Adrenal gland (tissue), 5 donors: ENCODE data around the gene CXCL5.

Source experiments
- POLR2A ChIP-seq, 2 donors: fragments of 450-650 bp; IDR thresholded peaks; one replicate each; pipeline ENCODE4 v1.6.1; 2017; ENCODE audit warnings: antibody characterized with exemption in 2 of 2, mild to moderate bottlenecking in 2 of 2, moderate library complexity in 1 of 2
- TF ChIP-seq, protein P1 (sequence below), 6 experiments: fragments of 450-650 bp in 4 of 6; fragments of 200-600 bp in 2 of 6; sonication (generic) in 1 of 6; IDR thresholded peaks; 1 replicate in 5 of 6; 2 replicates in 1 of 6; pipeline versions ENCODE4 v1.5.1 to v1.8.0; 2016 to 2021; ENCODE audit warnings: antibody characterized with exemption in 6 of 6, mild to moderate bottlenecking in 2 of 6, moderate library complexity in 1 of 6
- donor health status: DM: no; HTN: no; CAD: no.

DNA sequence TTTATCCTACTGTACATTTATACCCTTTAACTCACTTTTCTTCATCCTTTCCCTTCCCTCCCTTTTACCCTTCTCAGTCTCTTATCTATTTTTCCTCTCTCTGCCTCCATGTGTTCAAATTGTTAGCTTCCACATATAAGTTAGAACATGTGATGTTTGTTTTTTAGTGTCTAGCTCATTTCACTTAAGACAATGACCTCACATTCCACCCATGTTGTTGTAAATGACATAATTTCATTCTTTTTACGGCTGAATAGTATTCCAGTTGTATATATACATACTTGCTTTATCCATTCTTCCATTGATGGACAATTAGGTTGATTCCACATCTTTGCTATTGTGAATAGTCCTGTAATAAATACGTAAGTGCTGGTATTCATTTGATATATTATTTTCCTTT, 47.3 kb upstream of the CXCL5 start:
- TF ChIP-seq, protein P1, sequence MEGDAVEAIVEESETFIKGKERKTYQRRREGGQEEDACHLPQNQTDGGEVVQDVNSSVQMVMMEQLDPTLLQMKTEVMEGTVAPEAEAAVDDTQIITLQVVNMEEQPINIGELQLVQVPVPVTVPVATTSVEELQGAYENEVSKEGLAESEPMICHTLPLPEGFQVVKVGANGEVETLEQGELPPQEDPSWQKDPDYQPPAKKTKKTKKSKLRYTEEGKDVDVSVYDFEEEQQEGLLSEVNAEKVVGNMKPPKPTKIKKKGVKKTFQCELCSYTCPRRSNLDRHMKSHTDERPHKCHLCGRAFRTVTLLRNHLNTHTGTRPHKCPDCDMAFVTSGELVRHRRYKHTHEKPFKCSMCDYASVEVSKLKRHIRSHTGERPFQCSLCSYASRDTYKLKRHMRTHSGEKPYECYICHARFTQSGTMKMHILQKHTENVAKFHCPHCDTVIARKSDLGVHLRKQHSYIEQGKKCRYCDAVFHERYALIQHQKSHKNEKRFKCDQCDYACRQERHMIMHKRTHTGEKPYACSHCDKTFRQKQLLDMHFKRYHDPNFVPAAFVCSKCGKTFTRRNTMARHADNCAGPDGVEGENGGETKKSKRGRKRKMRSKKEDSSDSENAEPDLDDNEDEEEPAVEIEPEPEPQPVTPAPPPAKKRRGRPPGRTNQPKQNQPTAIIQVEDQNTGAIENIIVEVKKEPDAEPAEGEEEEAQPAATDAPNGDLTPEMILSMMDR (IDR thresholded peaks at IDR 0.05): no peak
- no peak for TF ChIP-seq POLR2A (IDR thresholded peaks at IDR 0.05)
